Measurements from ENCODE around the gene UGCG.
"Not testable (repeated sequence)": the region's sequence is repeated elsewhere in the genome, so short reads cannot be mapped to it uniquely, and the experiment has no call there.

Gene UGCG

GRCh38 chr9:111890867-111891266 lies 5.7 kb upstream of the UGCG start:
- DNase-seq (ENCODE audit: low read depth), result not testable (repeated sequence)

- no peak for DNase-seq (ENCODE audit: low read depth)
Observed at GRCh38 chr9:111891910-111892499, 4.6 kb upstream of the UGCG start.

- peak; percentile 37 for DNase-seq (ENCODE audit: low read depth)
Observed at GRCh38 chr9:111896942-111897600, 457 bp downstream of the UGCG start.

GRCh38 chr9:111897601-111898137 lies 1.1 kb downstream of the UGCG start:
- no peak for DNase-seq (ENCODE audit: low read depth)

GRCh38 chr9:111898331-111899096 lies 1.9 kb downstream of the UGCG start:
- DNase-seq (ENCODE audit: low read depth), result no peak

GRCh38 chr9:111900151-111900857 lies 3.7 kb downstream of the UGCG start:
- DNase-seq (ENCODE audit: low read depth), result no peak

- no peak for DNase-seq (ENCODE audit: low read depth)
Observed at GRCh38 chr9:111900858-111901612, 4.4 kb downstream of the UGCG start.

GRCh38 chr9:111902391-111903139 lies 6.0 kb downstream of the UGCG start:
- no peak for DNase-seq (ENCODE audit: low read depth)

- not testable (repeated sequence) for DNase-seq (ENCODE audit: low read depth)
Observed at GRCh38 chr9:111903535-111903934, 6.9 kb downstream of the UGCG start.

GRCh38 chr9:111904026-111904425 lies 7.4 kb downstream of the UGCG start:
- DNase-seq (ENCODE audit: low read depth), result no peak

GRCh38 chr9:111904891-111905291 lies 8.3 kb downstream of the UGCG start:
- DNase-seq (ENCODE audit: low read depth), result no peak

- no peak for DNase-seq (ENCODE audit: low read depth)
Observed at GRCh38 chr9:111907147-111907546, 10.5 kb downstream of the UGCG start.

- DNase-seq (ENCODE audit: low read depth), result no peak
Observed at GRCh38 chr9:111909444-111909843, 12.8 kb downstream of the UGCG start.

GRCh38 chr9:111910428-111910827 lies 13.8 kb downstream of the UGCG start:
- no peak for DNase-seq (ENCODE audit: low read depth)

- DNase-seq (ENCODE audit: low read depth), result no peak
Observed at GRCh38 chr9:111913159-111913558, 16.5 kb downstream of the UGCG start.

- DNase-seq (ENCODE audit: low read depth), result no peak
Observed at GRCh38 chr9:111914749-111915424, 18.3 kb downstream of the UGCG start.

- DNase-seq (ENCODE audit: low read depth), result no peak
Observed at GRCh38 chr9:111915425-111915758, 18.8 kb downstream of the UGCG start.

GRCh38 chr9:111916234-111916645 lies 19.6 kb downstream of the UGCG start:
- DNase-seq (ENCODE audit: low read depth), result peak; percentile 31

- no peak for DNase-seq (ENCODE audit: low read depth)
Observed at GRCh38 chr9:111917201-111917600, 20.6 kb downstream of the UGCG start.

GRCh38 chr9:111917980-111918379 lies 21.4 kb downstream of the UGCG start:
- DNase-seq (ENCODE audit: low read depth), result no peak

Data from activated T-cell treated with anti-CD3 and anti-CD28 coated beads for 24 hours (primary cell).